ENCODE results near the gene QPCTL. TPM values are rescaled to one million over a fixed set of nuclear protein-coding genes. Genes with fewer than 3 reads are reported as not detected.

The QPCTL gene
- total and polyA plus RNA-seq, 9 of the 15 experiments (the other 6 are each of a cell fraction or from before 2014, with no cell fraction given), result 0.99 to 31.3 (median 12.7) TPM

GRCh38 chr19:45692187-45693105 is at the start of gene QPCTL (continued):
- TF ChIP-seq MBD1 (CRISPR knock-in tag; IDR thresholded peaks at IDR 0.05) (no peak), SNRNP70 (optimal IDR thresholded peaks at IDR 0.05; ENCODE audit: low read depth, low read length) (no peak), TAL1 (IDR thresholded peaks at IDR 0.05) (no peak), E2F6 (IDR thresholded peaks at IDR 0.05; ENCODE audit: borderline replicate concordance in 1 of 2, extremely low read depth in 1 of 2, insufficient read depth in 1 of 2, insufficient read length in 1 of 2, low read depth in 1 of 2, low read length in 1 of 2, poor library complexity in 1 of 2, severe bottlenecking in 1 of 2) (peak; percentile 20 to 56), TEAD1 (CRISPR knock-in tag; IDR thresholded peaks at IDR 0.05) (peak in 1 of 2 experiments; percentile 87; a peak in 2 of 4 replicates), TCF3 (CRISPR knock-in tag; IDR thresholded peaks at IDR 0.05) (no peak), ELF2 (CRISPR knock-in tag; IDR thresholded peaks at IDR 0.05) (0 out of 2 replicates have a peak, but pooled peaks have one; percentile 32), SP2 (IDR thresholded peaks at IDR 0.05; ENCODE audit: extremely low read depth, low read depth, low read length, poor library complexity, severe bottlenecking) (peak; percentile 56), DLX4 (CRISPR knock-in tag; IDR thresholded peaks at IDR 0.05) (no peak), ZNF197 (CRISPR knock-in tag; IDR thresholded peaks at IDR 0.05; ENCODE audit: low read depth) (no peak), ATF7 (IDR thresholded peaks at IDR 0.05) (peak; percentile 73), KAT8 (IDR thresholded peaks at IDR 0.05; ENCODE audit: low read depth) (no peak)
- TF ChIP-seq, protein P1, sequence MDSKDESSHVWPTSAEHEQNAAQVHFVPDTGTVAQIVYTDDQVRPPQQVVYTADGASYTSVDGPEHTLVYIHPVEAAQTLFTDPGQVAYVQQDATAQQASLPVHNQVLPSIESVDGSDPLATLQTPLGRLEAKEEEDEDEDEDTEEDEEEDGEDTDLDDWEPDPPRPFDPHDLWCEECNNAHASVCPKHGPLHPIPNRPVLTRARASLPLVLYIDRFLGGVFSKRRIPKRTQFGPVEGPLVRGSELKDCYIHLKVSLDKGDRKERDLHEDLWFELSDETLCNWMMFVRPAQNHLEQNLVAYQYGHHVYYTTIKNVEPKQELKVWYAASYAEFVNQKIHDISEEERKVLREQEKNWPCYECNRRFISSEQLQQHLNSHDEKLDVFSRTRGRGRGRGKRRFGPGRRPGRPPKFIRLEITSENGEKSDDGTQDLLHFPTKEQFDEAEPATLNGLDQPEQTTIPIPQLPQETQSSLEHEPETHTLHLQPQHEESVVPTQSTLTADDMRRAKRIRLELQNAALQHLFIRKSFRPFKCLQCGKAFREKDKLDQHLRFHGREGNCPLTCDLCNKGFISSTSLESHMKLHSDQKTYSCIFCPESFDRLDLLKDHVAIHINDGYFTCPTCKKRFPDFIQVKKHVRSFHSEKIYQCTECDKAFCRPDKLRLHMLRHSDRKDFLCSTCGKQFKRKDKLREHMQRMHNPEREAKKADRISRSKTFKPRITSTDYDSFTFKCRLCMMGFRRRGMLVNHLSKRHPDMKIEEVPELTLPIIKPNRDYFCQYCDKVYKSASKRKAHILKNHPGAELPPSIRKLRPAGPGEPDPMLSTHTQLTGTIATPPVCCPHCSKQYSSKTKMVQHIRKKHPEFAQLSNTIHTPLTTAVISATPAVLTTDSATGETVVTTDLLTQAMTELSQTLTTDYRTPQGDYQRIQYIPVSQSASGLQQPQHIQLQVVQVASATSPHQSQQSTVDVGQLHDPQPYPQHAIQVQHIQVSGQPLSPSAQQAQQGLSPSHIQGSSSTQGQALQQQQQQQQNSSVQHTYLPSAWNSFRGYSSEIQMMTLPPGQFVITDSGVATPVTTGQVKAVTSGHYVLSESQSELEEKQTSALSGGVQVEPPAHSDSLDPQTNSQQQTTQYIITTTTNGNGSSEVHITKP (IDR thresholded peaks at IDR 0.05; ENCODE audit: partially characterized antibody), result peak; percentile 94

All from K562 (cell line).